ENCODE results near the gene KCNG3. TPM values are rescaled to one million over a fixed set of nuclear protein-coding genes. Genes with fewer than 3 reads are reported as not detected.

KCNG3 gene
- total and polyA plus RNA-seq, 4 donors = 0.06 to 2.8 (median 0.29) TPM

DNA sequence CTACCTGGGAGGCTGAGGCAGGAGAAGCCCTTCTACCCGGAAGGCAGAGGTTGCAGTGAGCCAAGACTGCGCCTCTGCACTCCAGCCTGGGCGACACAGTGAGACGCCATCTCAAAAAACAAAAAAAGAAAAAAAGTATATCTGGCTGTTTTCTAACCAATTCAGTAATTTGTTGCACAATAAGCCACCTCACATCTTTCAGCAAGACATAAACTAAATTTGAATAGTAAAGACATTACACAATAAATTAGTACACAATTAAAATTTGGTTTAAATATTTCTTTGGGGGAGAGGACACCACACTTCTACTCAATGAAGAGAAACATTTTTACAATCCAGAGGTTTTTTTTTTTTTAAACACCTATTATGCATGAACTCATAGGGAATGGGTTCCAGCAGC is 38.6 kb upstream of the KCNG3 start:
- TF ChIP-seq, protein P1, sequence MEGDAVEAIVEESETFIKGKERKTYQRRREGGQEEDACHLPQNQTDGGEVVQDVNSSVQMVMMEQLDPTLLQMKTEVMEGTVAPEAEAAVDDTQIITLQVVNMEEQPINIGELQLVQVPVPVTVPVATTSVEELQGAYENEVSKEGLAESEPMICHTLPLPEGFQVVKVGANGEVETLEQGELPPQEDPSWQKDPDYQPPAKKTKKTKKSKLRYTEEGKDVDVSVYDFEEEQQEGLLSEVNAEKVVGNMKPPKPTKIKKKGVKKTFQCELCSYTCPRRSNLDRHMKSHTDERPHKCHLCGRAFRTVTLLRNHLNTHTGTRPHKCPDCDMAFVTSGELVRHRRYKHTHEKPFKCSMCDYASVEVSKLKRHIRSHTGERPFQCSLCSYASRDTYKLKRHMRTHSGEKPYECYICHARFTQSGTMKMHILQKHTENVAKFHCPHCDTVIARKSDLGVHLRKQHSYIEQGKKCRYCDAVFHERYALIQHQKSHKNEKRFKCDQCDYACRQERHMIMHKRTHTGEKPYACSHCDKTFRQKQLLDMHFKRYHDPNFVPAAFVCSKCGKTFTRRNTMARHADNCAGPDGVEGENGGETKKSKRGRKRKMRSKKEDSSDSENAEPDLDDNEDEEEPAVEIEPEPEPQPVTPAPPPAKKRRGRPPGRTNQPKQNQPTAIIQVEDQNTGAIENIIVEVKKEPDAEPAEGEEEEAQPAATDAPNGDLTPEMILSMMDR (IDR thresholded peaks at IDR 0.05; ENCODE audit: control extremely low read depth, extremely low read depth) = no peak
- no peak overlapping the region for H3K9ac ChIP-seq (ENCODE audit: insufficient read depth in 1 of 2, low read length in 2 of 2)
- H3K36me3 ChIP-seq (ENCODE audit: control insufficient read depth in 4 of 4, insufficient read depth in 4 of 4, low read length in 4 of 4) = no peaks in the 10 kb centered on the region
- no peak for ATAC-seq (ENCODE audit: insufficient read depth, low FRiP score)
- WGBS, 2 donors = 98% methylated on average over 4 of the region's 4 CpGs
- no peaks in the 10 kb centered on the region for H3K4me1 ChIP-seq (ENCODE audit: control insufficient read depth in 5 of 5, insufficient read depth in 5 of 5, low read length in 5 of 5)
- no peaks in the 10 kb centered on the region for H3K27me3 ChIP-seq (ENCODE audit: control insufficient read depth in 3 of 3, insufficient read depth in 3 of 3, low read length in 2 of 3)
- no peak for DNase-seq
- no peaks in the 10 kb centered on the region for H3K9me3 ChIP-seq (ENCODE audit: control insufficient read depth in 4 of 4, insufficient read depth in 3 of 4, low read length in 3 of 4)
- no peak overlapping the region for H3K27ac ChIP-seq (ENCODE audit: low read depth in 1 of 2, low read length in 1 of 2)
- no peak overlapping the region for H3K4me3 ChIP-seq

DNA sequence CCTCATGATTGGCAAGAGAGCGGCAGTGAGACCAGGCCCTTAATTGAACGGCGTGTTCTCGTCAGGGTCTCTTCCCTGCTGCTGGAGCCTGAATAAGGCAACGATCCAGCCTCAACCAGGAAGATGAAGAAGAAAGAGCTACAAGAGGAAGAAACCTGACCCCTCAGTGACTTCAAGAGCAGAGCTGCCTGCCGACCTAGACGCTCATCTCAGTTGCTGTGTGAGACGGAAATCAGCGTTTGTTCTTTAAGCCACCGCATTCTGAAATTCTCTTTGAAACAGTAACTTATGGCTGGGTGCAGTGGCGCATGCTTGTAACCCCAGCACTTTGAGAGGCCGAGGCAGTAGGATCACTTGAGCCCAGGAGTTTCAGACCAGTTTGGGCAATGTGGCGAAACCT is 29.6 kb upstream of the KCNG3 start:
- no peak overlapping the region for H3K27ac ChIP-seq (ENCODE audit: low read depth in 1 of 2, low read length in 1 of 2)
- TF ChIP-seq, protein P1 (IDR thresholded peaks at IDR 0.05; ENCODE audit: control extremely low read depth, extremely low read depth) = no peak
- H3K9me3 ChIP-seq (ENCODE audit: control insufficient read depth in 4 of 4, insufficient read depth in 3 of 4, low read length in 3 of 4) = no peaks in the 10 kb centered on the region
- no peaks in the 10 kb centered on the region for H3K27me3 ChIP-seq (ENCODE audit: control insufficient read depth in 3 of 3, insufficient read depth in 3 of 3, low read length in 2 of 3)
- 59 to 67% methylated on average over 13 of the region's 13 CpGs for WGBS, 2 donors
- H3K9ac ChIP-seq (ENCODE audit: insufficient read depth in 1 of 2, low read length in 2 of 2) = no peak overlapping the region
- no peak for ATAC-seq (ENCODE audit: insufficient read depth, low FRiP score)
- DNase-seq = peak; percentile 6 to 39 (median 15)
- no peaks in the 10 kb centered on the region for H3K4me1 ChIP-seq (ENCODE audit: control insufficient read depth in 5 of 5, insufficient read depth in 5 of 5, low read length in 5 of 5)
- no peak overlapping the region for H3K4me3 ChIP-seq
- H3K36me3 ChIP-seq (ENCODE audit: control insufficient read depth in 4 of 4, insufficient read depth in 4 of 4, low read length in 4 of 4) = no peaks in the 10 kb centered on the region

DNA sequence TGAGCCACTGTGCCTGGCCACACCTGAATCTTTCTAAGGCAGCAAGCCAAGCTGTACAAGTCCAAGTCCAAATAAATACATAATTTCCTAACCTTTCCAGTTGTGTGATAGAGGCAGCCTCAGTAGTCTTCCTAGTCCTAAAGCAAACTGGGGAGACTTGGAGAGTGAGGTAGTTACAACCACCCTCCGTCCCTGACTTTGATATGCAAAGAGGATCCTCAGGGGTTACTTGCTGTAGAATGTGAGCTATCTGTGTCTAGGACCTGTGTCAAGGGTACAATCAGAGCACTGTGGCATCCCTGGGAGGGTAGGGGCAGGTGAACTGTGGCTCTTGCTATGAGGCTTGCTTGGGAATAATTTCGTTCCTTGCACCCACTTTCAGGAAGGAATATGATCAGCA is 28.3 kb upstream of the KCNG3 start:
- no peak for DNase-seq
- 43 to 78% methylated on average over 2 of the region's 2 CpGs for WGBS, 2 donors
- no peak for ATAC-seq (ENCODE audit: insufficient read depth, low FRiP score)

DNA sequence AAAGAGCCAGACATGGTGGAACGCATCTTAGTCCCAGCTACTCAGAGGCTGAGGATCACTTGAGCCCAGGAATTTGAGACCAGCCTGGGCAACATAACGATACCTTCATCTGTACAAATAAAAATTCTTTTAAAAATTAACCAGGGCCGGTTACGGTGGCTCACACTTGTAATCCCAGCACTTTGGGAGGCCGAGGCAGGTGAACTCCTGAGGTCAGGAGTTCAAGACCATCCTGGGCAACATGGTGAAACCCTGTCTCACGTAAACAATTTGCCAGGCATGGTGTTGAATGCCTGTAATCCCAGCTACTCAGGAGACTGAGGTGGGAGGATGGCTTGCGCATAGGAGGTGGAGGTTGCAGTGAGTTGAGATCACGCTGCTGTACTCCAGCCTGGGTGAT is 25.8 kb upstream of the KCNG3 start:
- TF ChIP-seq, protein P1 (IDR thresholded peaks at IDR 0.05; ENCODE audit: control extremely low read depth, extremely low read depth) = no peak
- no peaks in the 10 kb centered on the region for H3K27me3 ChIP-seq (ENCODE audit: control insufficient read depth in 3 of 3, insufficient read depth in 3 of 3, low read length in 2 of 3)
- WGBS, 2 donors = 78 to 91% methylated on average over 8 of the region's 8 CpGs
- no peak overlapping the region for H3K27ac ChIP-seq (ENCODE audit: low read depth in 1 of 2, low read length in 1 of 2)
- no peaks in the 10 kb centered on the region for H3K4me1 ChIP-seq (ENCODE audit: control insufficient read depth in 5 of 5, insufficient read depth in 5 of 5, low read length in 5 of 5)
- H3K9ac ChIP-seq (ENCODE audit: insufficient read depth in 1 of 2, low read length in 2 of 2) = no peak overlapping the region
- DNase-seq (no peak), ATAC-seq (ENCODE audit: insufficient read depth, low FRiP score) (no peak)
- no peaks in the 10 kb centered on the region for H3K9me3 ChIP-seq (ENCODE audit: control insufficient read depth in 4 of 4, insufficient read depth in 3 of 4, low read length in 3 of 4)
- H3K4me3 ChIP-seq = no peak overlapping the region
- H3K36me3 ChIP-seq (ENCODE audit: control insufficient read depth in 4 of 4, insufficient read depth in 4 of 4, low read length in 4 of 4) = no peaks in the 10 kb centered on the region

More for the DNA sequence above, 28.3 kb upstream of the KCNG3 start:
- TF ChIP-seq, protein P1 (IDR thresholded peaks at IDR 0.05; ENCODE audit: control extremely low read depth, extremely low read depth) = no peak
- Histone ChIP-seq H3K27ac (ENCODE audit: low read depth in 1 of 2, low read length in 1 of 2) (no peak overlapping the region), H3K4me3 (no peak overlapping the region), H3K4me1 (ENCODE audit: control insufficient read depth in 5 of 5, insufficient read depth in 5 of 5, low read length in 5 of 5) (no peaks in the 10 kb centered on the region), H3K9me3 (ENCODE audit: control insufficient read depth in 4 of 4, insufficient read depth in 3 of 4, low read length in 3 of 4) (no peaks in the 10 kb centered on the region), H3K36me3 (ENCODE audit: control insufficient read depth in 4 of 4, insufficient read depth in 4 of 4, low read length in 4 of 4) (no peaks in the 10 kb centered on the region), H3K9ac (ENCODE audit: insufficient read depth in 1 of 2, low read length in 2 of 2) (no peak overlapping the region), H3K27me3 (ENCODE audit: control insufficient read depth in 3 of 3, insufficient read depth in 3 of 3, low read length in 2 of 3) (no peaks in the 10 kb centered on the region)
